NCI-H82 (cell line): ENCODE data around the gene PGP.
"Not testable (repeated sequence)": the region's sequence is repeated elsewhere in the genome, so short reads cannot be mapped to it uniquely, and the experiment has no call there.

ENCODE experiments used
- DNase-seq: peaks from one replicate; lab custom pipeline; 2025; lab: John Stamatoyannopoulos, UW

PGP gene, protein sequence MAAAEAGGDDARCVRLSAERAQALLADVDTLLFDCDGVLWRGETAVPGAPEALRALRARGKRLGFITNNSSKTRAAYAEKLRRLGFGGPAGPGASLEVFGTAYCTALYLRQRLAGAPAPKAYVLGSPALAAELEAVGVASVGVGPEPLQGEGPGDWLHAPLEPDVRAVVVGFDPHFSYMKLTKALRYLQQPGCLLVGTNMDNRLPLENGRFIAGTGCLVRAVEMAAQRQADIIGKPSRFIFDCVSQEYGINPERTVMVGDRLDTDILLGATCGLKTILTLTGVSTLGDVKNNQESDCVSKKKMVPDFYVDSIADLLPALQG

GRCh38 chr16:2214719-2214968 is at the start of gene PGP:
PGP (minus strand) TSS chr16:2214840; CDS start chr16:2214777, 63 bp downstream.
- no peak for DNase-seq

DNA sequence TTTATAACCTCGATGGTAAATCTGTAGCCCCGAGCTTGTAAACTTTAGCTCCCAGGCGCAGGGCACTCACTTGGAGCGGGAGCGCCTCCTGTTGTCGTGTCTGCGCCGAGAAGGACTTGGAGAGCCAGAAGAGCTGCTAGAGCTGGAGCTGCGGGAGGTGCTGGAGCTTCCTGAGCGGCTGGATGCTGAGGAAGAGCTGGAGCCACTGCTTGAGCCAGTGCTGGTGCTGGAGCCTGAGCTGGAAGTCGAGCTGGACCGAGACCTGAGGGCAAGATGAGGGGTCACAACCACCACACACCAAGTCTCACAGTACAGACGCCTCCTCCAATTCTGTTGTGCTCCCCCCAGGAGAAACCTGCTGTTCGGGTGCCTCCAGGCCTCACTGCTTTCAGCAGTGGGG is 48.4 kb upstream of the PGP start:
- DNase-seq = not testable (repeated sequence)

- no peak for DNase-seq
Measured at GRCh38 chr16:2260250-2260649, 45.6 kb upstream of the PGP start.

DNA sequence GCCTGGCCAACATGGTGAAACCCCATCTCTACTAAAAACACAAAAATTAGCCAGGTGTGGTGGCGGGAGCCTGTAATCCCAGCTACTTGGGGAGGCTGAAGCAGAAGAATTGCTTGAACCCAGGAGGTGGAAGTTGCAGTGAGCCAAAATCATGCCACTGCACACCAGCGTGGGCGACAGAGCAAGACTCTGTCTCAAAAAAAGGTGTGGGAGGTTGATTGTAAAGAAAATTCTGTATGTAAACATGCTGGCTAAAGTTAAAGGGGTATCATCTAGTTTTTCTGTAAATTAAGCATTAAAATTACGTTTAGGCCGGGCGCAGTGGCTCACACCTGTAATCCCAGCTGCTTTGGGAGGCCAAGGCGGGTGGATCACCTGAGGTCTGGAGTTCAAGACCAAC is 43.9 kb upstream of the PGP start:
- not testable (repeated sequence) for DNase-seq

GRCh38 chr16:2257726-2258125 is 43.1 kb upstream of the PGP start:
- DNase-seq = no peak

DNA sequence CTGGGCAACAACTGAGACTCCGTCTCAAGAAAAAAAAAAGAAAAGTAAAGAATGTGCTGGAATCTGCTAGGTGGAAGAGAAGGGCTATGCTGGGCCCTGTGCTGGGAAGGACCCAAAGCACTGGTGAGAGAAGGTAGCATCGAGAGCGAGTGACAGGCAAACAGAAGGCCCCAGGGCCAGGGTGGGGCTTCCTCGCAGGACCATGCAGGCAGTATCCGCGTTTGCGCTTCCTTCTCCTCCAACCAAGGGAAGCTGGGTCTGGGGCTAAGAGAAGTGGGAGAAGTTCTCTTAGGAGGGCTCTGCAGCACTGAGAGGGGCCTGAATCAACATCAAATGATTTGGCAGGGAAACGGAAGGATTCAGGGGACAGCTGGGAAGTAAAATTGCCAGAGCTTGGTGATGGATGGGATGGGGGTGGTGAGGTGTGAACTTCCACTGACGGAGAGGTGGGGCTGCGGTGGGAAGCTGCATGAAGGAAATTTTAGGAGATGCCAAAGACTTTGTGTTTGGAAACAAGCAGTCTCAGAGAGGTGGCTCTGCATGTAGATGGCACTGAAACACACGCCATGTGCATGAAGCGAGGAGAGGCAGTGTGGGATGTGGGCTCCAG is 42.0 kb upstream of the PGP start:
- no peak for DNase-seq

DNA sequence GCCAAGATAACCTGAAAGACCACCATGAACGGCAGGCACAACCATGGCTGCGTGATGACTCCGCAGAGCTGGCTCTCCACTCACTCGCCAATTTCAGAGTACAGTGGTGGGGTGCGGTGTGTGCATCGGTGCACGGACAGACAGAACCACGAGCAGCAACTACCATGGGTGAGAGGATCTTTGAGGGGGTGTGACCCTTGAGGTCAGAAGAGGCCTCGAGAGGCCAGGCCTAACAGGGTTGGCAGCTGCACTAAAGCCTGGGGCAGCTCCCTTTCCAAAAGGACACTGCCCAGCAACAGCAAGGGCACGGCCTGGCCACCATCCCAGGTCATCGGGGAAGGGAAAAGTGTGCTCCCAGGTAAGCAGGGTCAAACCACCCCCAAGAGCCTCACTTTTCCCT is 38.7 kb upstream of the PGP start:
- no peak for DNase-seq

DNA sequence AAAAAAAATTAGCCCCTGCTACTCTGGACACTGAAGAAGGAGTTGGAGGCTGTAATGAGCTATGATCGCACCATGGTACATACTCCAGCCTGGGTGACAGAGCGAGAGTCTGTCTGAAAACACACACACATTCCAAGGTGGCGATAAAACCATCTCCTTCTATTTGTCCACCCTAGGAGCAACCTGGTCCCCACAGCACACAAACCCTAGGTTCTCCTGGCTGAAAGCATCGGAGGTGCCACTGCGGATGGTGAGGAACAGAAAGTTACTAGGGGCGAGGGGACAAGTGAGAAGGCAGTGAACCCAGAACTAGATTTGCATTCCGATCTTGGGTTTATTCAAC is 38.1 kb upstream of the PGP start:
- no peak for DNase-seq

- DNase-seq = peak; percentile 97
Measured at GRCh38 chr16:2251296-2252111, 36.9 kb upstream of the PGP start, which contains the start of gene ECI1. ECI1 (minus strand) TSS chr16:2251587; CDS start chr16:2251566, 21 bp downstream.

DNA sequence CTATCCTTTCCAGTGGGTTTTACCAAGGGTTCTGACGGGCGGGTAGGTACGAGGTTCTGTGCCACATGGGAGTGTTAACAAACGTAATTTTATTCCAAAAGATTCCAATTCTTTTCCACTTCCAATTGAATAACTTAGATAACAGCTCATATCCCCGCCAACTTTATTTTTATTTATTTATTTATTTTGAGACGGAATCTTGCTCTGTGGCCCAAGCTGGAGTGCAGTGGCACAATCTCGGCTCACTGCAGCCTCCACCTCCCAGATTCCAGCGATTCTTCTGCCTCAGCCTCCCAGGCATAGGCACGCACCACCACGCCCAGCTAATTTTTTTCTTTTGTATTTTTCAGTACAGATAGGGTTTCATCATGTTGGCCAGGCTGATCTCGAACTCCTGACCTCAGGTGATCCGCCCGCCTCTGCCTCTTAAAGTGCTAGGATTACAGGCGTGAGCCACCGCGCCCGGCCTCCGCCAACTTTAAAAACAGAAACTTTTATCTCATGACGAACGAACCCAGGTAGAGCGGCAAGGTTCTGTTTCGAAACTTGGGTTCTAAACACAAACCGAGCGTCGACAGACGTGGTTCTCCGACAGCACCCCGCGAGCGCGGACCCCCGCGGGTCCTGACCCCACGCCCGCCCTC is 36.1 kb upstream of the PGP start:
- peak; percentile 64 for DNase-seq

DNA sequence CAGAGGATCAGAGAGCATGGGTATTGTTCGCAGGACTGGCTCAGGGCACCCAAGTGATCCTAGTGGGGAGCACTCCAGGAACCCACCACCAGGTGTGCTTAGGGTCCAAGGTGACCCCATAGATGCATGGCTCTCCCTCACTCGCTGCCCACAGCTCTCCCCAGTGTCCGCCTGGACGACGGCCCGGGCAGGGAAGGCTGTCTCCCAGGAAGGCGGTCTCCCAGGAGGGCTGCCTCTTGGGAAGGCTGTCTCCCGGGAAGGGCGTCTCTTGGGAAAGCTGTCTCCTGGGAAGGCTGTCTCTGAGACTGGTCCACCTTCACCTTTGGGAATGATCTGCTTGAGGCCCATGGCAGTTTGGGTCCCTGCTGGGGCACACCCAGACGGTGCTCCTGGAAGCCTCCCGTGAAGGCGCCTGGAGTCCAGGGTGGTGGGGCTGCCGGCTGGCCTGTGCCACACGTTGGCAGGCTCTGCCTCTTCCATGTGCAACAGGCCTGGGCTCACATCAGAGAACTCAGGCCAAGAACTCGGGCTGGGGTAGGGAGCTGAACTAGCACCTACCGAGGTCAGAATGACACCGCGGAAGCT is 31.8 kb upstream of the PGP start:
- DNase-seq = no peak

GRCh38 chr16:2244926-2245795 is 30.5 kb upstream of the PGP start:
- DNase-seq = no peak

GRCh38 chr16:2244301-2244700 is 29.7 kb upstream of the PGP start:
- peak; percentile 32 for DNase-seq

DNA sequence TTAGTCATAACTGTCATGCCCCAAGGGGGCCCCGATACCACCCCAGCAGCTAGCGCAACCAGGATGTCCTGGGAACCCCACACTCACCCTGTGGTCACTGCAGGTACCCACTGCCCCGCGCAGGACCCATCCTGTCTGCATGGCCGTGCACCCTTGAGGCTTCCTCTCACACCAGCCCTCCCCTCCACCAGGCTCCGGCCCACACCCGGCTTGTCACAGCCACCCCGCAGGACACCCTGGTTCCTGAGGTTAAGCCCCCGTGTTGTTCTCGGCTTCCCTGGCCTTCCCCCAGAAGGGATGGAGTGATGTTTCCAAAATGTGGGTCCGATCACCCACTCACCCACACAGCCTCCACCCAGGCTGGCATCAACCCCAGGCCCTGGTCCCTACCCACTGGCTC is 29.1 kb upstream of the PGP start:
- no peak for DNase-seq

- peak; percentile 29 for DNase-seq
Measured at GRCh38 chr16:2243031-2243528, 28.4 kb upstream of the PGP start.

GRCh38 chr16:2242598-2242997 is 28.0 kb upstream of the PGP start:
- DNase-seq = peak; percentile 36

DNA sequence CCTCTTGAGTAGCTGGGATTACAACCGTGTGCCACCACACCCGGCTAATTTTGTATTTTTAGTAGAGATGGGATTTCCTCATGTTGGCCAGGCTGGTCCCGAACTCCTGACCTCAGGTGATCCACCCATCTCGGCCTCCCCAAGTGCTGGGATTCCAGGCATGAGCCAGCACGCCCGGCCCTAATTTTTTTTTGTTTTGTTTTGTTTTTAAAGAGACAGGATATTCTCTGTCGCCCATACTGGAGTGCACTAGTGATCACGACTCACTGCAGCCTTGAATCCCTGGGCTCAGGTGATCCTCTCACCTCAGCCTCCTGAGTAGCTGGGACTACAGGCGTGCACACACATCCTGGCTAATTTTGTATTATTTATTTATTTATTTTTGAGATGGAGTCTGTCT is 25.7 kb upstream of the PGP start:
- DNase-seq = not testable (repeated sequence)

- no peak for DNase-seq
Measured at GRCh38 chr16:2238838-2239675, 24.4 kb upstream of the PGP start.

DNA sequence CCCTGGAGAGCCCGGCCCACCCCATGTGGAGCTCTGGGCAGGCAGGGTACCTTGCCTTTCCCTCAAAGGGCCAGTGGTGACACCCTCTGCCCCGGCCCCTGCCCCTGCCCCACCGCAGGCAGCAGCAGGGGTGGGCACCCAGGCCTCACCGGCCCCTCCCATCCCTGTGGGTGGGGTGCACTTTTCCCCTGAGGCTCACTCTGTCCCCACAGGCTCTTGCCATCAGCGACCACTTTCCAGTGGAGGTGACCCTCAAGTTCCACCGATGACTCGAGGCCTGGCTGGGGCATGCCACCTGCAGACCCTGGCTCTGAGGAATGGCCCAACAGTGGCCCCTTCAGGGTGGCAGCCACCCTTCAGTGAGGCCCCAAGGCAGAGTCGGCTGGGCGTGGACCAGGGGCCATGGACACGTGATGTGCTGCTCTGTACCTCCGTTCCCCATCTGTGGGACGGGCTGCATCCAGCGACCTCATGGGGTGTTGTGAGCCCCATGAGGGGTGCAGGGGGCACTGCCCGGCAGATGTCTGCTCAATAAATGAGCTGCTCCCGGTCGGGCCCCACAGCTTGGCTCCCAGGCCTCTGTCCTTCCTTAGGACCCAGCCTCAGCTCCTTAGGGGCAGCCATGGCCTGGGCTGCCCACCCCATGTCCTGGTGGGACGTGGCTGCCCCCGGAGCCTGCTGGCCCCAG is 23.7 kb upstream of the PGP start:
- no peak for DNase-seq
